HS-5 (cell line): ENCODE measurements around the gene TIMMDC1.

Source experiments
- DNase-seq: peaks from one replicate; pipeline ENCODE4 v3.0.0-alpha.2; 2012; ENCODE audit warnings: low read depth

TIMMDC1 gene

GRCh38 chr3:119498186-119499011 lies at the start of gene TIMMDC1:
Gene TIMMDC1, plus strand, starts transcription at chr3:119498547. Its CDS starts 187 bp downstream, at chr3:119498734.
- peak; percentile 83 for DNase-seq

- no peak for DNase-seq
Observed at GRCh38 chr3:119453822-119454221, 44.5 kb upstream of the TIMMDC1 start.

DNA sequence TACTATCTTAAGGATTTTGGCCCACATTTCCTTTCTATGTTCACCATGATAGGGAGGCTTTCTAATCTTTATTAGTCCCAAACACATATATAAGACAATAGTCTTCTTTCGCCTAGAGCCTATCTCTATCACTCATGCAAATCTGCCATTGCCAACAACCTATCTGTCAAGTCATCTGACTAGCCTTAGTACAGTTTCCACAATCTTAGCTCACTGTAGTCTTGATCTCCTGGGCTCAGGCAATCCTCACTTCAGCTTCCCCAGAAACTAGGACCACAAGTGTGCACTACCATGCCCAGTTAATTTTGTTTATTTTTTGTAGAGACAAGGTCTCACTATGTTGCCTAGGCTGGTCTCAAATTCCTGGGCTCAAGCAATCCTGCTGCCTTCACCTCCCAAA lies 41.9 kb upstream of the TIMMDC1 start:
- DNase-seq = no peak

GRCh38 chr3:119457246-119457645 lies 41.1 kb upstream of the TIMMDC1 start:
- no peak for DNase-seq

- DNase-seq = peak; percentile 87
Observed at GRCh38 chr3:119463171-119464169, 34.9 kb upstream of the TIMMDC1 start, which contains the start of gene TMEM39A. Gene TMEM39A, minus strand, starts transcription at chr3:119463615. Its CDS starts 1,541 bp downstream, at chr3:119462074.

DNA sequence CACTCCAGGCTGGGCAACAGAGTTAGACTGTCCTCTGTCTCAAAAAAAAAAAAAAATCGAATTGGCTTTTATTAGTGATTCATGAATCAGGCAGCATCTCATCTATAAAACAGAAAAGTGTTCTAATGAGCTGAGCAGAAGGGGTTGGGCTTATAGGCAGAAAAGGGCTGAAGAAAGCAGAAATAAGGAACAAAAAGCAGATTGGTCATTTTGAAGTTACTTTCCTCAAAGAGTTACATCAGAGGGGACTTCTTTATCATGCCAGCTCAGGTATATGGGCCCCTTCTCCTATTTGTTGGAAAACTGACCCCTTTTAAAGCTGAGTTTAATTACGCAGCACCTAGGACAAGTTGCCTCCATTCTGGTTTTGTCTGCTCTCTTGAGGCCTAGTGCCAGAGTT lies 30.3 kb upstream of the TIMMDC1 start:
- DNase-seq = no peak

GRCh38 chr3:119469418-119470189 lies 28.7 kb upstream of the TIMMDC1 start:
- DNase-seq = no peak

DNA sequence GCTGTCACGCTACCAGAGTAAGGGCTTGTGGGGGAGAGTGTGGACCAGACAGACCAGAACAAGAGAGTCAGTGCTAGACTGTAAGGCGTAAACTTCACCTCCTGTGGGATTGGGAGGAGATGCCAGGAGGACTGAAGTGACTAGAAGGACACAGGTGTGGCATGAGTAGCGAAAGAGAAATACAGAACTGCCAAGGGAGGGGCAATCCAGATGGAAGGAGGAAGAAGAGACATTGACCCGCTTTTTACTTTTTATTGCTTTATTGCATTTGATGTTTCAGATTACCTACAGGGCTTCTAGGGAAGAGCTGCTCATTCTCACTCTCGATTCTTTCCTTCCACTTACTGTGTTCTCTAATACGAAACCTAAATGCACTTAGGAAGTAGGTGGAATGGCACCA lies 27.5 kb upstream of the TIMMDC1 start:
- DNase-seq = no peak

GRCh38 chr3:119481079-119481478 lies 17.3 kb upstream of the TIMMDC1 start:
- DNase-seq = no peak

- DNase-seq = no peak
Observed at GRCh38 chr3:119483101-119483500, 15.2 kb upstream of the TIMMDC1 start.

- no peak for DNase-seq
Observed at GRCh38 chr3:119485563-119485962, 12.8 kb upstream of the TIMMDC1 start.

DNA sequence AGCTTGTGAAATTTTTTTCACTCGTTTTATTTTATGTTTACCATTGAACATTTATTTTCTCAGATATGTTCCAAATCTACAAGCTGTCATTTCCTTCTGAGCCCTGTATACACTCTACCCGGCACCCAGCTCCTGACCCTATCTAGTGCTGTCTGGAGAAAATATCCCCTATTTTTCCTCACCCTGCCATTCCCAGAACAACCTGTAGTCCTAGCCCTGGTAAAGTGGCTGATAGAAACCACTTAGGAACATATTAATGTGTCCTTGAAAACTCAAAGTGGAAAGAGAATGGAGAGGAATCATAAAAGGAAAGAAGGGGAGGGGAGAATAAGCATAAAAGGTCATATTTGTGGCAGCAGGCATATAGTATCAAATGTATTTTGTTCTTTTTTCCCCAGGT lies 8.2 kb upstream of the TIMMDC1 start:
- DNase-seq = no peak

DNA sequence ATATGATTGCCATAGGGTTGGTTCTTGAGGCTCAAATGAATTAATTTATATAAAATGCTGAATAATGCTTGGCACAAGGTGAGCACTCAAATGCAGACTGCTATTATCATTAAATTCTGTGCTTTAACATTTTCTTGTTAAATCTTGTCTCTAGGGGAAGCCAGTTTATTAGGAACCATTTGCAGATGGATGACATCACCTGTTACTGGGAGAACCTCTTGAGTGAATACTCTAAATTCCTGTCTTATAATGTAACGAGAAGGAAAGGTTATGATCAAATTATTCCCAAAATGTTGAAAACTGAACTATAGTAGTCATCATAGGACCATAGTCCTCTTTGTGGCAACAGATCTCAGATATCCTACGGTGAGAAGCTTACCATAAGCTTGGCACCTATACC lies 6.2 kb upstream of the TIMMDC1 start:
- DNase-seq = no peak

DNA sequence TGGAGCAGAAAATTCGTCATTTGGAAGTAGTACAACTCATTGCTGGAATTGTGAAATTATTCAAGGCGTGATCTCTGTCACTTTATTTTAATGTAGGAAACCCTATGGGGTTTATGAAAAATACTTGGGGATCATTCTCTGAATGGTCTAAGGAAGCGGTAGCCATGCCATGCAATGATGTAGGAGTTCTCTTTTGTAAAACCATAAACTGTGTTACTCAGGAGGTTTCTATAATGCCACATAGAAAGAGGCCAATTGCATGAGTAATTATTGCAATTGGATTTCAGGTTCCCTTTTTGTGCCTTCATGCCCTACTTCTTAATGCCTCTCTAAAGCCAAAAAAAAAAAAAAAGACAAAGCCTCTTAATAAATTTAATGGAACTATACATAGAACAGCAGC lies 5.5 kb upstream of the TIMMDC1 start:
- no peak for DNase-seq

DNA sequence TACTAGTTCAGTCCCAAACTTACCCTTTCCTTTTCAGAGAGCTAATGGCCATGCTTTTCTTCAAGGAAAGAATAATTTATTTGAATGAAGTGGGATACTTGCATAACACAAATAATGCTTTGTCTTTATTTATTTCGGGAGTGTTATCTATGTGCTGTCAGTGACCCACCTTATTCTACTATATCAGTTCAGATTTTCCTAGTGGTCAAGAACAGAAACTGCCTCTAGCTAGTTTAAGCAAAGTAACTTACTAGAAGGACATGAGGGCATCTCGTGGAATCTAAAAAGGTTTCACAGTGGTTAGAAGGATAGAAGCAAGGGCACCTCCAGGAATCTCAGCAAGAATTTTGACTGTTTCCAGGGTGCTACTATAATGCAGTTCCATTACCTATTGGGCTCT lies 3.8 kb upstream of the TIMMDC1 start:
- no peak for DNase-seq

DNA sequence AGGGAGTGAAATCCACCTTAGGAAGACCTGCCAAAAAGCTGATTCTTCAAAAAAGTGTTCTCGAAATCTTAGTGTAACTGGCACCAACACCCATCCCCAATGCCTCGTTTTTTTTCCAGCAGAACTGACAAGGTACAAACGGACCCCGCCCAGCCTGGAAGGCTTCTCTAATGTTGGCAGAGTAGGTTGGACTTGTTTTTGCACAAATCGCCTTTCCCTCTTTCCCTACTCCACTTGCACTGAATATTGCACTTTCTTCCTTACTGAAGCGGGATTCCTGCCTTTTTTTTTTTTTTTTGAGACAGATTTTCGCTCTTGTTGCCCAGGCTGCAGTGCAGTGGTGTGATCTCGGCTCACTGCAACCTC lies 544 bp upstream of the TIMMDC1 start:
- DNase-seq = no peak

- DNase-seq = no peak
Observed at GRCh38 chr3:119500265-119500664, 1.9 kb downstream of the TIMMDC1 start.

- no peak for DNase-seq
Observed at GRCh38 chr3:119500901-119501300, 2.6 kb downstream of the TIMMDC1 start.

DNA sequence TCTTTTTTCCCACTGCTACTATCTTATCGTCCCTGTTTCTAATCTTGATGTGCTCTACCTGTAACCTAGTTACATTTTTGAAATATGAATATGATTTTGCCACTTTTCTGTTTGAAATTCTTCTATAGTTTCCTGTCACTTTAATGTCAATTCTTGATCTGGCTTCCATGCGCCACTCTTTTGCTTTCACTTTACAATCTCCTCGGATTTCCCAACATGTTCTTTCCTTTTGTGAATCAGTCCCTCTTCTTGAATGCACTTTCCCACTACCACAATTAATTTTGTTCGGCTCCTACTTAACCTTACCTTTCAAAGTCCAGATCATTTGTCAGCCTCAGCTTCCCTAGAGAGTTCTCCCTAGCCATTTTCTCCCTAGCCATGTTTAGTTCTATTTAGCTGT lies 8.3 kb downstream of the TIMMDC1 start:
- DNase-seq = no peak

- DNase-seq = no peak
Observed at GRCh38 chr3:119507404-119507803, 9.1 kb downstream of the TIMMDC1 start.

- DNase-seq = no peak
Observed at GRCh38 chr3:119508172-119508845, 10.0 kb downstream of the TIMMDC1 start.
